GM18519 (cell line): Measurements from ENCODE around the gene ZGRF1.
"Not testable (repeated sequence)": the region's sequence is repeated elsewhere in the genome, so short reads cannot be mapped to it uniquely, and the experiment has no call there.

Source experiments
- ATAC-seq: cut with Tn5 transposase; IDR thresholded peaks from one replicate; pipeline ENCODE4 v1.9.1; 2021; ENCODE audit warnings: mild to moderate bottlenecking, moderate library complexity; ENCODE audit not compliant: unreplicated experiment, low FRiP score

The ZGRF1 gene

GRCh38 chr4:112562254-112562879 is 74.3 kb downstream of the ZGRF1 start:
- no peak for ATAC-seq

GRCh38 chr4:112560084-112560483 is 76.6 kb downstream of the ZGRF1 start:
- ATAC-seq, result no peak

GRCh38 chr4:112559053-112559452 is 77.7 kb downstream of the ZGRF1 start:
- ATAC-seq, result no peak

GRCh38 chr4:112557676-112558411 is 78.9 kb downstream of the ZGRF1 start:
- ATAC-seq, result no peak

GRCh38 chr4:112554271-112554670 is 82.4 kb downstream of the ZGRF1 start:
- ATAC-seq, result not testable (repeated sequence)

GRCh38 chr4:112552668-112553067 is 84.0 kb downstream of the ZGRF1 start:
- no peak for ATAC-seq

- no peak for ATAC-seq
These were observed 86.0 kb downstream of the ZGRF1 start for GRCh38 chr4:112550728-112551127.

- ATAC-seq, result no peak
These were observed 90.2 kb downstream of the ZGRF1 start for GRCh38 chr4:112546476-112546875.

- ATAC-seq, result no peak
These were observed 91.4 kb downstream of the ZGRF1 start for GRCh38 chr4:112545346-112545745.

GRCh38 chr4:112540695-112541094 is 96.0 kb downstream of the ZGRF1 start:
- ATAC-seq, result no peak

- no peak for ATAC-seq
These were observed 100.6 kb downstream of the ZGRF1 start for GRCh38 chr4:112536123-112536522.

GRCh38 chr4:112532267-112532666 is 104.4 kb downstream of the ZGRF1 start:
- ATAC-seq, result no peak

GRCh38 chr4:112531146-112531545 is 105.6 kb downstream of the ZGRF1 start:
- no peak for ATAC-seq

- ATAC-seq, result no peak
These were observed 110.6 kb downstream of the ZGRF1 start for GRCh38 chr4:112526061-112526460.

- peak; percentile 83 for ATAC-seq
These were observed 112.8 kb downstream of the ZGRF1 start for GRCh38 chr4:112523764-112524505.

GRCh38 chr4:112523008-112523721 is 113.5 kb downstream of the ZGRF1 start:
- ATAC-seq, result peak; percentile 52

- ATAC-seq, result not testable (repeated sequence)
These were observed 114.3 kb downstream of the ZGRF1 start for GRCh38 chr4:112522431-112522830.

GRCh38 chr4:112521123-112522023 is 115.3 kb downstream of the ZGRF1 start:
- ATAC-seq, result no peak

- no peak for ATAC-seq
These were observed 116.0 kb downstream of the ZGRF1 start for GRCh38 chr4:112520598-112521122.
